T-helper 2 cell treated with Interferon-gamma antibody and Interleukin-4, amounts not matched to agents 100 ng/mL and 5 ng/mL, for 36 hours (primary cell): ENCODE measurements around the gene ABCB11. TPM values are rescaled to one million over a fixed set of nuclear protein-coding genes. Genes with fewer than 3 reads are reported as not detected.
"Not testable (repeated sequence)": the region's sequence is repeated elsewhere in the genome, so short reads cannot be mapped to it uniquely, and the experiment has no call there.

Experiments used
- intact Hi-C: fragments of 100-400 bp; cut with micrococcal nuclease; formaldehyde crosslinking; loops from one replicate; pipeline ENCODE4 v1.15.1; 2023
- total RNA-seq: library from RNA; stranded (reverse); gene quantifications from 2 replicates; pipeline ENCODE4 v1.2.3, GENCODE V29; 2022

The ABCB11 gene
- total RNA-seq, 1 donor from 2014 or later, result not detected

GRCh38 chr2:169046440-169047151 is 15.5 kb upstream of the ABCB11 start:
- intact Hi-C loops, result no loop called here

GRCh38 chr2:169042856-169043255 is 11.7 kb upstream of the ABCB11 start:
- intact Hi-C loops, result no loop called here

DNA sequence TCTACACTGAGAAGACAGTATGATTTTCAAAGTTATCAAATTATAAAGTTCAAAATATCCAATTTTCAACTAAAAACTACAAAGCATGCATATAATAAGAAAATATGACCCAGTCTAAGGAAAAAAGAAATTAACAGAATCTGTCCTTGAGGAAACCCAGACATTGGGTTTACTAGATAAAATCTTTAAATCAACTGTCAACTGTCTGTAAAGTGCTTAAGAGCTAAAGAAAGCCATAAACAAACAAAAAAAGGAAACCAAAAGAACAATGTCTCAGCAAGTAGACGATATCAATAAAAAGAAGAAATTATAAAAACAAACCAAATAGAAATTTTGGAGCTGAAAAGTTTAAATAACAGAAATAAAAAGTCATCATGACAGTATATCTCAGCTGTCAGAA is 10.5 kb upstream of the ABCB11 start:
- intact Hi-C loops, result no loop called here

- intact Hi-C loops, result no loop called here
Observed at GRCh38 chr2:169039702-169040101, 8.6 kb upstream of the ABCB11 start.

DNA sequence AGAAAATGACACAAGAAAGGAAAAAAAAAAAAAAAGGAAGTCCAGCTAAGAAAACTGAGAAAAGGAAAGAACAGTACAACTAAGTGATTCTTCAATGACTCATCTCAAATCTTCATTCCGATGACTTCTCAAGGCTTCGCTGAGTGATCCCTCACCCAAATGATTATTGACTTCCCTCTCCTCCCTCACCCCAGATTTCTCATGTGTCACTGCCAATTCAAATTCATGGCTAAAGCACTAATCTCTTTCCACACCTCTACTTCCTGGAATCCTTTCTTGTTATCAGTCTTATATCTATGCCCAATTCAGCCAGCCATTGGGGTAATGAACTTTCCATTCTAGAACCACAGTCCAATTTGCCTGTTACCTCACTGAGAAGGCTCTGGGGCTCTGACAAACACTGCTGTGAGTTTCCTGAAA is 7.2 kb upstream of the ABCB11 start:
- intact Hi-C loops, result no loop called here

DNA sequence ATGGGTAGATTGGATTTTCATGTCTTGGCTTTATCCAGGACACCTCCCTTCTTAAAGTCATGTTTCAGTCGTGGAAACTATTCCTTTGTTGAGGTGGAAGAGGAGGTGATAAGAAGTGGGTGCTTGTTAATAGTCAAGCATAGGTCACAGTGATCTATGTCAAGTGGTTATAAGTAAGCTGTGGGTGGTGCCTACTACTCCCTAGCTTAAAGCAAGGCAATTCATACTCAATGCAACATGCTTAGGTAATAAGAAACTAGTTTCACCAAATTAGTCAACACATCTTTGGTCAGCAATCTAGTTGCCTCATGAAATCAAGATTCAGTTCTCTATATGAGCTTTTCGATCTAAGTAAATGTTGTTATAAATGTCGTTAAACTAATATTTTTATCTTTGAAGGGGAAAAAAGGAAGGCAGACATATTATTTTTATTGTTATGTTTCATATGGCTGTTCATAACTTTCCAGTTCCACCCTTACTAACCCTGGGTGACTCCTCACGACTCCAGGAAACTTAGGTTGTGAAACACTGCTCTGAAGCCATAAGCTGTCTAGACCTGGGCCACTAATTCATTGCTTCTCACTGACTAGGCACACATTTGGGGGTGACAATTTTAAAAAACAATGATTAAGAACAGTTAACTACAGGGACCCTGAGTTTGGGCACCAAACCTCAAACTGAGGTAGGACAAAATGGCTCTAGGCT is 5.8 kb upstream of the ABCB11 start:
- intact Hi-C loops, result no loop called here

DNA sequence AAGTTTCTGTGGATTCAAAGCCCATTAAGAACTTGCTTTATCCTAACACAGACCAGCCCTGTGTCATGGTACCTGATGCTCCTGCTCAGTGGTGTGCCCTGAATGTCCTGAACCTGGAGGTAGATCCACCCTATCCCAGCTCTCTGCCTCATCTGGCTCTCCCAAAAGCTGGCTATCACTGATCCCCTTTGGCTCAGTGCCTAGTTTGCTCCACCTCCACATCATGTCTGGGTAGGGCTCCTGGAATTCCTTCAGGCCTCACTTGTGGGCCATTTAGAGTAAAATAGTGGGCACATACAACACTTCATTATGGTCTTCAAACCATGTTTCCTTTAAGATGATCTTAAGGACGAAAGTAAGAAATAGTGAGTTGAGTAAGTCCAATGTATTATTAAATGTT is 4.8 kb upstream of the ABCB11 start:
- intact Hi-C loops, result no loop called here

GRCh38 chr2:169034984-169035544 is 3.9 kb upstream of the ABCB11 start:
- intact Hi-C loops, result no loop called here

DNA sequence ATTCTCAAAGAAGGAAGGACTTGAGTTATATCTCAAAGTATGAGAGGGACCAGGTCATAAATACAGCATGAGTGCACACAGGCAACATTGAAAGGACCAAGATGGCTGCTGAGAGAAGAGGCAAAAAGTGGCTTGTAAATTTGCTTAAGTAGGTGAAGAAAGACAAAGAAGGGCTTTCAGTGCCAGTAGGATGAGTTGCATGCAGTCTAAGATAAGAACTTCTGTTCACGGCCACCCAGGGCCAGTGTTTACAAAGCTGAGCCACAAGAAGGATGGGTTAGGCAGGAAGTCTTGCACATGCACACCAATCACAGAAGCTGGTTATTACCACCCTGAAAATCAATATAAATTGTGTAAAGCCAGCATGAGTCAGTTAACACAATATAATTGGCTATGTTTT is 3.1 kb upstream of the ABCB11 start:
- intact Hi-C loops, result no loop called here

- intact Hi-C loops, result no loop called here
Observed at GRCh38 chr2:169029341-169029740, 1.8 kb downstream of the ABCB11 start.

DNA sequence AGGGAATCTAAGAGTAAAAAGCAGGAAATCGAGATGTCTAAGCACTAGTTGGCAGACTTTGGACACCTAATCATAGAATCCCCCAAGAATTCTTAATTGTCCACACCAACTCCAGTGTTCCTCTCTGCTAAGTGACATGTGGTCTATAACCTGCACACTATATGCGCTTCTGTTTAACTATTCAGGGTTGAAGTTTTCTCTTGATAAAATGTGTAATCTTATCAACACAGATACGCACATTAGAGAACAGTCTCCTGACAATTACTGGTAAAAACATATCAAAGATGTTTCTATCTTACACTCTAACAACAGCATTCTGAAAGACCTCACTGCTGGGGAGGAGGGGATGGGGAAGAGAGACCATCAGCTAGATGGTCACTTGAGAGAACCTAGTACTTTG is 3.9 kb downstream of the ABCB11 start:
- intact Hi-C loops, result no loop called here

- intact Hi-C loops, result no loop called here
Observed at GRCh38 chr2:169026056-169026455, 5.1 kb downstream of the ABCB11 start.

GRCh38 chr2:169023161-169023560 is 8.0 kb downstream of the ABCB11 start:
- intact Hi-C loops, result no loop called here

DNA sequence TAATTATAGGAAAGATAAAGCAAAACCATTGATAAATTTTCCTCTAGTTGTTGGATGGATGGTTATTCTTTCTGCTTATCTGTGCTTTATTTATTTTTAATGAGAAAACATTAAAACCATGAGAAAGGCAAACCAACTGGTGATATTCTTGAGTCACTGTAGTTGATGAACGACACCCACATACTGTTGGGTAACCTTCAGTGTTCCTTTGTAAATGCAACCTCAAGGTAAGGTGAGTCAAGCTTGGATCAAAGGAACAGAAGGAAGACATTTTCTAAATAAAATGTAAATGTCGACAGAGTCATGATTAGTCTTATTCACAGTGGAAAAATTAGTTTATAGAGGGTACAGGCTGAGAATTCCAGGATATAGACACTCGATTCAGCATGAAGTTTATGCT is 12.7 kb downstream of the ABCB11 start:
- intact Hi-C loops, result no loop called here

DNA sequence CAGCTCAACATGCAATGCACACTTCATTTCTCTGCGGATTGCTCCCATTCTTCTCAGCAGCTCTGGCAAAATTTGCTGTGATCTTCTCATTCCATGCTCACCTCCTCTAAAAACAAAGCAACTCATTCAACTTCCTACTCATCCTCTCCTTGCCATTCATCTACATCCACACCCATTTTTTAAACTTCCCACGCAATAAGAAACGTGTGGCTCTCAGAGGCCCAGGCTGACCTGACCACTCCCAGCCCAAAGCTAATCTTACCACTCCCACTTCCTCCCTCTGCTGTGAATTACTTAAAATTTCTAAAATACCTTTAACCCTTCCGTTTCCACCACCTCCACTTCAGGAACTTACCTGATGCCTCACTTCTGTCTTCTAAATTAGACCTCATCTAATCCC is 15.2 kb downstream of the ABCB11 start:
- intact Hi-C loops, result no loop called here

- intact Hi-C loops, result no loop called here
Observed at GRCh38 chr2:169014780-169015179, 16.3 kb downstream of the ABCB11 start.

GRCh38 chr2:169013628-169014026 is 17.5 kb downstream of the ABCB11 start:
- intact Hi-C loops, result no loop called here

DNA sequence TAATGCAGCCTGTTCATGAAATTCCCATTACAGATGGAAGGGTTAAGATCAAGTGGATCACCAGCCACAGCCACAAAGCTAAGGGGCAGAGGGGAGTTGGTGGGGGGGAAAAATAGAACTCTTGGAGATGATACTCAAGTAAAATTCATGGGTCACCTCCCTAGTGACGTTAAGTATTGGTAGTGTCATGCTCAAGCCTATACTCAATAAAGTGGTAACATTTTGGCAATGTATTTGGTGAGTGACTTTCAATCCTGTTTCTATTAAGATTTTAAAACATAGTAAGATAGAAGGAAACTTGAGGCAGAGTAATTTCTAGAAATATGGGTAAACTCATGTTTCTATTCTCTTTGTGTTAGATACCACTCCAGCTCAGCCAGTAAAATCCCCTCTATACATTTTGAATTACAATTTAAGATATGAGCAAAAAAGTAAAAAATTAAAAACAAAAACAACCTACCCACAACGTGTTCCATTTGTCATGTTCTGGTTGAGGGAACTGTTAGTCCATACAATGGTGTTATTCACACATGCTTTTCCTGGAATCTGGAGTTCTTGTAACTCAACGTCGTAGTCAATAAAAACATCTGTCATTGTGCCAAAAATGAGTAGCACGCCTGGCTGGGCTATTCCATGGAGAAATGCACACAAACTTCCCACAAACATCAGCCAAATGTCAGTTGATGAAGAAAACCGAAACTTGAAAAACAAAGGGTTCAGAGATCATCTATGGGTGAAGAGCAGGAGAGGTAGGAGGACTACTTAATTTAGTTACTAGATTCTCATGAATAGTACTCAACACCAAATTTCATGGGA is 18.1 kb downstream of the ABCB11 start:
- intact Hi-C loops, result no loop called here

GRCh38 chr2:169012191-169012792 is 18.8 kb downstream of the ABCB11 start:
- intact Hi-C loops, result not testable (repeated sequence)

DNA sequence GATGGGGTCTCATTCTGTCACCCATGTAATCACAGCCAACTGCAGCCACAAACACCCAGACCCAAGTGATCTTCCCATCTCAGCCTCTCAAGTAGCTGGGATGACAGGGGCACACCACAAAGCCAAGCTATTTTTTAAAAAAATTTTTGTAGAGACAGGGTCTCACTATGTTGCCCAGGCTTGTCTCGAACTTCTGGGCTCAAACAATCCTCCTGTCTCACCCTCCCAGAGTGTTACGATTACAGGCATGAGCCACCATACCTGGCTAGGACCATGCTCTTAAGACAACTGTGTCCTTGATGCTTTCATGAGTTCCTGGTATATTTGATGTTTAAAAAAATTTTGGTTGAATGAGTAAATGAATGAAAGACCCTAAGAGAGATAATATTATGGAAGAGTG is 19.4 kb downstream of the ABCB11 start:
- intact Hi-C loops, result no loop called here

GRCh38 chr2:169010633-169011460 is 20.3 kb downstream of the ABCB11 start:
- intact Hi-C loops, result no loop called here
